B cell (primary cell): ENCODE data around the gene NFATC2. TPM values are rescaled to one million over a fixed set of nuclear protein-coding genes. Genes with fewer than 3 reads are reported as not detected.

Source experiments
- ATAC-seq: fragments of 200-7000 bp; cut with Tn5 transposase; one replicate; pipeline ENCODE4 v1.10.0; 2021; ENCODE audit warnings: low read depth, mild to moderate bottlenecking, moderate number of reproducible peaks, moderate library complexity
- CTCF ChIA-PET: fragments of 350-600 bp; sonication (Branson Sonifier 250); formaldehyde crosslinking; loops from one replicate; lab custom pipeline; 2021; ENCODE audit warnings: antibody characterized with exemption, inconsistent platforms; lab: Charles Lee
- POLR2A ChIA-PET: fragments of 350-600 bp; sonication (Branson Sonifier 250); formaldehyde crosslinking; loops from one replicate; lab custom pipeline; 2021; ENCODE audit warnings: antibody characterized with exemption; lab: Charles Lee
- DNase-seq: peaks from one replicate; pipeline ENCODE4 v3.0.0; 2013
- H2AFZ ChIP-seq: 2 replicates; pipeline ENCODE4 v1.6.1; 2012; ENCODE audit warnings: mild to moderate bottlenecking, low read depth, low read length; ENCODE audit not compliant: insufficient read depth, poor library complexity, severe bottlenecking
- H3K27ac ChIP-seq, 2 donors: 1 replicate in 1 of 2; 2 replicates in 1 of 2; pipeline ENCODE4 v1.5.1; 2012 to 2013; ENCODE audit warnings: low read length in 2 of 2, mild to moderate bottlenecking in 2 of 2, moderate library complexity in 1 of 2
- H3K27me3 ChIP-seq, 4 experiments: fragments of 200-600 bp in 1 of 4; sonication (generic) in 1 of 4; replicated peaks in 1 of 4; 1 replicate in 2 of 4; 2 replicates in 2 of 4; pipeline versions ENCODE4 v1.6.1 to v1.7.0; 2013 to 2016; ENCODE audit warnings: low read length in 3 of 4, mild to moderate bottlenecking in 2 of 4, mixed read lengths in 1 of 4, moderate library complexity in 1 of 4; ENCODE audit not compliant: insufficient read depth in 4 of 4, control insufficient read depth in 3 of 4; ENCODE audit errors: control extremely low read depth in 1 of 4
- H3K36me3 ChIP-seq, 2 experiments: replicated peaks in 1 of 2; 1 replicate in 1 of 2; 2 replicates in 1 of 2; pipeline versions ENCODE4 v1.6.1 to v1.7.1; 2013; ENCODE audit warnings: low read length in 1 of 2; ENCODE audit not compliant: insufficient read depth in 2 of 2, control insufficient read depth in 1 of 2; ENCODE audit errors: control extremely low read depth in 1 of 2, extremely low read depth in 1 of 2
- H3K4me1 ChIP-seq, 2 donors: fragments of 200-600 bp in 1 of 2; sonication (generic) in 1 of 2; 1 replicate in 1 of 2; 2 replicates in 1 of 2; pipeline versions ENCODE4 v1.5.1 to v1.6.1; 2013 to 2017; ENCODE audit warnings: low read length in 2 of 2; ENCODE audit not compliant: control insufficient read depth in 2 of 2, insufficient read depth in 2 of 2
- H3K4me2 ChIP-seq: replicated peaks from 2 replicates; pipeline ENCODE3; 2012; ENCODE audit warnings: mild to moderate bottlenecking, low read depth, low read length; ENCODE audit not compliant: poor library complexity, severe bottlenecking
- H3K4me3 ChIP-seq, 5 experiments: fragments of 200-600 bp in 1 of 5; sonication (generic) in 1 of 5; 1 replicate in 3 of 5; 2 replicates in 2 of 5; pipeline versions ENCODE4 v1.5.1 to v1.7.0; 2011 to 2016; ENCODE audit warnings: low read length in 4 of 5, mild to moderate bottlenecking in 4 of 5, low read depth in 2 of 5, control low read depth in 1 of 5, moderate library complexity in 1 of 5; ENCODE audit not compliant: insufficient read depth in 1 of 5; ENCODE audit errors: control extremely low read depth in 1 of 5, extremely low read depth in 1 of 5
- H3K79me2 ChIP-seq: fragments of 200-600 bp; sonication (generic); one replicate; pipeline ENCODE4 v1.6.0; 2016; ENCODE audit warnings: low read length; ENCODE audit not compliant: control insufficient read depth, insufficient read depth
- H3K9ac ChIP-seq: fragments of 200-600 bp; sonication (generic); 2 replicates; pipeline ENCODE4 v1.6.1; 2017; ENCODE audit warnings: mild to moderate bottlenecking, low read length, moderate library complexity
- H3K9me3 ChIP-seq, 3 donors: one replicate each; pipeline versions ENCODE4 v1.6.1 to v1.7.1; 2013; ENCODE audit warnings: low read length in 2 of 3; ENCODE audit not compliant: control insufficient read depth in 2 of 3, insufficient read depth in 1 of 3; ENCODE audit errors: control extremely low read depth in 1 of 3
- H4K20me1 ChIP-seq: 2 replicates; pipeline ENCODE4 v1.6.0; 2012; ENCODE audit warnings: mild to moderate bottlenecking, low read length; ENCODE audit not compliant: insufficient read depth, control insufficient read depth, poor library complexity, severe bottlenecking
- H3K27ac Mint-ChIP-seq: one replicate; pipeline ENCODE4 v1.8.0; 2021; ENCODE audit warnings: mixed read lengths
- H3K27me3 Mint-ChIP-seq: one replicate; pipeline ENCODE4 v1.8.0; 2021; ENCODE audit warnings: mixed read lengths
- H3K4me1 Mint-ChIP-seq: one replicate; pipeline ENCODE4 v1.8.0; 2021; ENCODE audit warnings: mixed read lengths
- H3K4me3 Mint-ChIP-seq: one replicate; pipeline ENCODE4 v1.8.0; 2021; ENCODE audit warnings: mixed read lengths
- H3K9me3 Mint-ChIP-seq: one replicate; pipeline ENCODE4 v1.8.0; 2022; ENCODE audit warnings: mixed read lengths; ENCODE audit not compliant: insufficient read depth
- CTCF ChIP-seq: fragments of 200-600 bp; IDR thresholded peaks from one replicate; pipeline ENCODE4 v1.8.0; 2022; ENCODE audit warnings: antibody characterized with exemption, mild to moderate bottlenecking
- EZH2 ChIP-seq: IDR thresholded peaks from 2 replicates; pipeline ENCODE4 v1.6.1; 2012; ENCODE audit warnings: borderline replicate concordance, low read depth, mild to moderate bottlenecking, moderate library complexity, low read length; ENCODE audit not compliant: insufficient read depth, poor library complexity, severe bottlenecking
- WGBS: methylation state at CpG from one replicate; pipeline ENCODE4 v1.1.5; 2013; ENCODE audit warnings: missing lambda C conversion rate; ENCODE audit not compliant: insufficient coverage; 5-methylcytosine and 5-hydroxymethylcytosine counted together
- intact Hi-C: fragments of 100-400 bp; cut with micrococcal nuclease; formaldehyde crosslinking; loops from one replicate; pipeline ENCODE4 v1.10.0; 2022
- polyA plus RNA-seq: library from polyadenylated mRNA; depleted of rRNA; stranded (reverse); fragments of >200 nt; gene quantifications from 2 replicates; pipeline ENCODE4 v1.2.3, GENCODE V29; 2012
- total RNA-seq, 2 donors: library from RNA; stranded (reverse); fragments of 120-200 nt in 1 of 2; gene quantifications; 1 replicate in 1 of 2; 2 replicates in 1 of 2; pipeline versions ENCODE4 v1.2.3 to v1.2.4, GENCODE V29; 2013 to 2022

Gene NFATC2
- total and polyA plus RNA-seq, 2 donors (not counting 1 experiment from before 2014, with no cell fraction given), result 10.1 to 38.0 TPM

DNA sequence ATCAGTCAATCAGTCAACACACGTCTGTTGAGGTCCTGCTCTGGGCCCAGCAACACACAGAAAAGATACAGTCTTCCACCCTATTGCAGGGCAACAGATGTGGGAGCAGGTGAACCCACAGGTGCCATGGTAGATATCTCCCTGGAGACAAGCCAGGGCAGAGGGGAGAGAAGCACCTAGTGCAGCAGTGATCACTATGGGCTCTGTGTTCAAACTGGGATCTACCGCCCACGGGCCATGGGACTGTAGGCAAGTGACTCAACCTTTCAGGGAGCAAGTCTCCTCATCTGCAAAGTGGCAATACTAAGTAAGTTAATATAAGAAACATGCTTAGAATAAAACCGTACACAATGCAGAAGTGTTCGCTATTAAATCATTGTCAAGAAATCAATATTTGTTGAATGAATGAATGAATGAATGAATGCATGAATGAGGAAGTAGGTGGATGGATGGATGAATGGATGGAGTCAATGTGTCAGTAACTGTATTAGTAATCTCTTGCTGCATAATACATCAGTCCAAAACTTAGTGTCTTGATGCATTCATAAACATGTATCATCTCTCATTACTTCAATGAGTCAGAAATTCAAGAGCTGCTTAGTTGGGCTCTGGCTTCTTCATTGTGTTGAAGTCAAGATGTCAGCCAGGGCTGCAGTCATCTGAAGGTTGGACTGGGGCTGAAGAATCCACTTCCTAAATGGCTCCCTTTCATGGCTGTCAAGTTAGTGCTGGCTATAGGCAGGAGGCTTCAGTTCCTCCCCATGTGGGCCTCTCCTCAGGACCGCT, 31.9 kb upstream of the NFATC2 start:
- Histone ChIP-seq H3K4me1 (no peaks in the 10 kb centered on the region), H3K36me3 (no peaks in the 10 kb centered on the region), H3K9me3 (peaks cover 0 to 4% (median 0%) of the 10 kb centered on the region in 3 donors), H3K4me2 (no peak overlapping the region), H3K4me3 (no peak overlapping the region), H3K27me3 (peaks cover 0 to 5% (median 0%) of the 10 kb centered on the region in 4 experiments), H3K9ac (no peak overlapping the region), H3K27ac (no peak overlapping the region), H2AFZ (no peak overlapping the region), H3K79me2 (no peaks in the 10 kb centered on the region), H4K20me1 (no peaks in the 10 kb centered on the region)
- ChIA-PET POLR2A (no interaction called here), CTCF (interaction anchor here (1.4 kb wide), 1 partner anchor 188 kb away, joined by 6 read pairs; no protein-coding TSS in a partner anchor)
- 91% methylated on average over 3 of the region's 6 CpGs for WGBS
- Mint-ChIP-seq H3K4me1 (no peaks in the 10 kb centered on the region), H3K9me3 (peaks cover 2% of the 10 kb centered on the region), H3K27ac (no peak overlapping the region), H3K4me3 (no peak overlapping the region), H3K27me3 (peaks cover 12% of the 10 kb centered on the region)
- ATAC-seq (no peak), DNase-seq (no peak)
- intact Hi-C loops, result no loop called here
- TF ChIP-seq CTCF (no peak), EZH2 (no peak)

DNA sequence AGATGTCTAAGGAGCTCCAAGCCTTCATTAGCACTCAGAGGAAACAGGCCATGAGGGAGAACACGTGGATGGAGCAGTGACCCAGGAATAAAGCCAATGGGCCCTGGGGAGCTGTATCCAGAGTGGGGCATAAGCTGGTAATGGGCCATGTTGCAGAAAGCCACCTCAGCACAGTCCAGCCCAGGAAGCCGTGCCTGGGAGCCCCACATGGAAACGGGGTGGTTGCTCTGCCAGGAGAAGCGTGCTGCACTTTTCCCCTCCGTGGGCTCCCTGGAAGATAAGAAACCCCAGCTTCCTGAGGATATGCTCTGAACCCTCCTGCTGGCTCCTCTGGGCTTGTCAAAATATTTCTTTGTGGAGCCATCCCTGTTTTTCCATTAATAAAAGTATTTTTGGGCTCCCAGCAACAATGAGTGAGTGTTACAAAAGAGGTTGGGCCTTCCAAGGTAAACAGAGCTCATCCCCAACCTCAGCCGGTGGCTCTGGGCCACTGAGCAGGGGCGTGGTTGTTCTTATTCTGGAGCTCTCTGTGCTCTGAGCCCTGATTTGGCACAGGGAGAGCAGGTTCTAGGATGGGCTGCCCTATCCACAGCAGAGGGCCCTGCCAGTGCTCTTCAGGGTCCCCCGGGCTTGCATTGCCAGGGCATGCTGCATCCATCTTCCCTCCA, 31.2 kb upstream of the NFATC2 start:
- no peak overlapping the region for H3K27ac Mint-ChIP-seq
- Histone ChIP-seq H4K20me1 (no peaks in the 10 kb centered on the region), H3K9ac (no peak overlapping the region), H3K4me3 (no peak overlapping the region), H3K79me2 (no peaks in the 10 kb centered on the region), H2AFZ (no peak overlapping the region), H3K27me3 (peaks cover 0 to 5% (median 0%) of the 10 kb centered on the region in 4 experiments), H3K9me3 (peaks cover 0 to 8% (median 0%) of the 10 kb centered on the region in 3 donors), H3K4me2 (no peak overlapping the region), H3K36me3 (no peaks in the 10 kb centered on the region), H3K4me1 (no peaks in the 10 kb centered on the region), H3K27ac (no peak overlapping the region)
- H3K4me1 Mint-ChIP-seq, result no peaks in the 10 kb centered on the region
- intact Hi-C loops, result no loop called here
- no peak for ATAC-seq
- no peak overlapping the region for H3K4me3 Mint-ChIP-seq
- H3K27me3 Mint-ChIP-seq, result peaks cover 13% of the 10 kb centered on the region
- 76% methylated on average over 8 of the region's 8 CpGs for WGBS
- H3K9me3 Mint-ChIP-seq, result peaks cover 2% of the 10 kb centered on the region
- DNase-seq, result no peak
- CTCF ChIA-PET, result interaction anchor here (0.7 to 1.4 kb wide), 2 partner anchors 21 to 187 kb away, joined by 4 to 6 read pairs; no protein-coding TSS in a partner anchor
- POLR2A ChIA-PET, result no interaction called here
- TF ChIP-seq EZH2, result no peak
- no peak for TF ChIP-seq CTCF
